ENCODE results near the gene TTLL3. TPM values are rescaled to one million over a fixed set of nuclear protein-coding genes. Genes with fewer than 3 reads are reported as not detected.

The TTLL3 gene
- total and polyA plus RNA-seq, 2 donors (not counting 1 experiment from before 2014, with no cell fraction given), result 84.5 to 168 TPM

DNA sequence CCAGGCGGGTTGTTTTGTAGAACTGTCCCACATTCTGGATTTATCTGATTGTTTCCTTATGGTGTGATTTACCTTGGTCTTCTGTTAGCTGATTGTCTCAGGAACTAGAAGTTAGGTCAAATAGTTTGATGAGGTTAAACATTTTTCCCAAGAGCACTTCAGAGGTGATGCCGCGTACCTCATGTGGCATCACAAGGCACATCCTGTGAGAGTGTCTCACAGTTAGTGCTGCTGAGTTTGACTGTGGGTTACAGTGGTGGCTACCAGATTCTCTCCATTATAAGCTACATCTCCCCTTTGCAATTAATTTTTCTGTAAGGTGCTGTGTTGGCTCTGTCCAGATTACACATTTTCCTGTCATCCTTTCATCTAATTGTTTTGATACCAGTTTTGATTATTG is 21.2 kb downstream of the TTLL3 start:
- no peak overlapping the region for H3K27ac Mint-ChIP-seq
- DNase-seq, result no peak
- Histone ChIP-seq H3K4me2 (replicated peaks; ENCODE audit: low read depth, low read length, poor library complexity, severe bottlenecking) (no peak overlapping the region), H3K9me3 (ENCODE audit: control extremely low read depth in 1 of 3, control insufficient read depth in 2 of 3, insufficient read depth in 1 of 3, low read length in 2 of 3) (no peaks in the 10 kb centered on the region), H3K4me3 (ENCODE audit: control extremely low read depth in 1 of 5, extremely low read depth in 1 of 5, insufficient read depth in 1 of 5, low read depth in 2 of 5, low read length in 4 of 5) (no peak overlapping the region), H4K20me1 (ENCODE audit: control insufficient read depth, insufficient read depth, low read length, poor library complexity, severe bottlenecking) (no peaks in the 10 kb centered on the region), H2AFZ (ENCODE audit: insufficient read depth, low read depth, low read length, poor library complexity, severe bottlenecking) (no peak overlapping the region), H3K9ac (ENCODE audit: low read length) (no peak overlapping the region), H3K79me2 (ENCODE audit: control insufficient read depth, insufficient read depth, low read length) (no peaks in the 10 kb centered on the region), H3K4me1 (ENCODE audit: control insufficient read depth in 2 of 2, insufficient read depth in 2 of 2, low read length in 2 of 2) (no peaks in the 10 kb centered on the region), H3K27ac (ENCODE audit: low read length in 2 of 2) (no peak overlapping the region), H3K36me3 (replicated peaks in 1 of 2; ENCODE audit: control extremely low read depth in 1 of 2, control insufficient read depth in 1 of 2, extremely low read depth in 1 of 2, insufficient read depth in 2 of 2, low read length in 1 of 2) (peaks cover 4 to 22% of the 10 kb centered on the region in 2 experiments), H3K27me3 (replicated peaks in 1 of 4; ENCODE audit: control extremely low read depth in 1 of 4, control insufficient read depth in 3 of 4, insufficient read depth in 4 of 4, low read length in 3 of 4) (no peaks in the 10 kb centered on the region)
- no peak for ATAC-seq (ENCODE audit: low read depth)
- H3K9me3 Mint-ChIP-seq (ENCODE audit: insufficient read depth), result no peaks in the 10 kb centered on the region
- CTCF ChIA-PET, result interaction anchor here (1.1 to 1.6 kb wide), 2 partner anchors 50 to 282 kb away, joined by 3 read pairs; no protein-coding TSS in a partner anchor
- H3K27me3 Mint-ChIP-seq, result no peaks in the 10 kb centered on the region
- intact Hi-C loops (cut with micrococcal nuclease), result no loop called here
- WGBS (ENCODE audit: insufficient coverage), result 95% methylated on average over 3 of the region's 3 CpGs
- no peak overlapping the region for H3K4me3 Mint-ChIP-seq
- TF ChIP-seq EZH2 (IDR thresholded peaks at IDR 0.05; ENCODE audit: borderline replicate concordance, insufficient read depth, low read depth, low read length, poor library complexity, severe bottlenecking), result no peak
- TF ChIP-seq, protein P1, sequence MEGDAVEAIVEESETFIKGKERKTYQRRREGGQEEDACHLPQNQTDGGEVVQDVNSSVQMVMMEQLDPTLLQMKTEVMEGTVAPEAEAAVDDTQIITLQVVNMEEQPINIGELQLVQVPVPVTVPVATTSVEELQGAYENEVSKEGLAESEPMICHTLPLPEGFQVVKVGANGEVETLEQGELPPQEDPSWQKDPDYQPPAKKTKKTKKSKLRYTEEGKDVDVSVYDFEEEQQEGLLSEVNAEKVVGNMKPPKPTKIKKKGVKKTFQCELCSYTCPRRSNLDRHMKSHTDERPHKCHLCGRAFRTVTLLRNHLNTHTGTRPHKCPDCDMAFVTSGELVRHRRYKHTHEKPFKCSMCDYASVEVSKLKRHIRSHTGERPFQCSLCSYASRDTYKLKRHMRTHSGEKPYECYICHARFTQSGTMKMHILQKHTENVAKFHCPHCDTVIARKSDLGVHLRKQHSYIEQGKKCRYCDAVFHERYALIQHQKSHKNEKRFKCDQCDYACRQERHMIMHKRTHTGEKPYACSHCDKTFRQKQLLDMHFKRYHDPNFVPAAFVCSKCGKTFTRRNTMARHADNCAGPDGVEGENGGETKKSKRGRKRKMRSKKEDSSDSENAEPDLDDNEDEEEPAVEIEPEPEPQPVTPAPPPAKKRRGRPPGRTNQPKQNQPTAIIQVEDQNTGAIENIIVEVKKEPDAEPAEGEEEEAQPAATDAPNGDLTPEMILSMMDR (IDR thresholded peaks at IDR 0.05), result no peak
- peaks cover 2% of the 10 kb centered on the region for H3K4me1 Mint-ChIP-seq
- POLR2A ChIA-PET, result interaction anchor here (0.7 kb wide), 1 partner anchor 12 kb away, joined by 6 read pairs; the partner anchor contains the start of gene RPUSD3

DNA sequence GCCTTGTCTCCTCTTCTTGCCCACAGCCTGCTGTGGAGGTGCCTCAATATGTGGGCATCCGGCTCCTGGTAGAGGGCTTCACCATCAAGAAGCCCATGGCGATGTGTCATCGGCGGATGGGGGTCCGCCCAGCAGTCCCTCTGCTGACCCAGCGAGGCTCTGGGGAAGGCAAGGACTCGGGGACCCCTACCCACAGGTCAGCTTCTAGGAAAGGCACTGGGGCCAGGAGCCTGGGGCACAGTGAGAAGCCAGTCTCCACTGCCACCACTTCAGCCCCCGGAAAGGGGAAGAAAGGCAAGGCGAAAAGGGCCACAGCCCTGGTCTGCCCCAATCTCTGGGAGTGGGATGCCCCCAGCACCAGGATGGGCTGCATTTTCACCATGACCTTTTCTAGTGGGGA is 23.0 kb downstream of the TTLL3 start:
- H3K27me3 Mint-ChIP-seq, result no peaks in the 10 kb centered on the region
- H4K20me1 ChIP-seq (ENCODE audit: control insufficient read depth, insufficient read depth, low read length, poor library complexity, severe bottlenecking), result no peaks in the 10 kb centered on the region
- no peak overlapping the region for H3K27ac ChIP-seq (ENCODE audit: low read length in 2 of 2)
- H3K4me3 Mint-ChIP-seq, result no peak overlapping the region
- H3K9ac ChIP-seq (ENCODE audit: low read length), result no peak overlapping the region
- H3K27me3 ChIP-seq (replicated peaks in 1 of 4; ENCODE audit: control extremely low read depth in 1 of 4, control insufficient read depth in 3 of 4, insufficient read depth in 4 of 4, low read length in 3 of 4), result no peaks in the 10 kb centered on the region
- intact Hi-C loops (cut with micrococcal nuclease), result no loop called here
- peaks cover 2 to 25% of the 10 kb centered on the region in 2 experiments for H3K36me3 ChIP-seq (replicated peaks in 1 of 2; ENCODE audit: control extremely low read depth in 1 of 2, control insufficient read depth in 1 of 2, extremely low read depth in 1 of 2, insufficient read depth in 2 of 2, low read length in 1 of 2)
- ATAC-seq (ENCODE audit: low read depth) (no peak), DNase-seq (no peak)
- no peaks in the 10 kb centered on the region for H3K4me1 Mint-ChIP-seq
- 95% methylated on average over 7 of the region's 9 CpGs for WGBS (ENCODE audit: insufficient coverage)
- no peaks in the 10 kb centered on the region for H3K4me1 ChIP-seq (ENCODE audit: control insufficient read depth in 2 of 2, insufficient read depth in 2 of 2, low read length in 2 of 2)
- TF ChIP-seq, protein P1 (IDR thresholded peaks at IDR 0.05), result no peak
- ChIA-PET CTCF (no interaction called here), POLR2A (no interaction called here)
- H3K27ac Mint-ChIP-seq, result no peak overlapping the region
- no peak overlapping the region for H3K4me2 ChIP-seq (replicated peaks; ENCODE audit: low read depth, low read length, poor library complexity, severe bottlenecking)
- no peak overlapping the region for H2AFZ ChIP-seq (ENCODE audit: insufficient read depth, low read depth, low read length, poor library complexity, severe bottlenecking)
- no peaks in the 10 kb centered on the region for H3K79me2 ChIP-seq (ENCODE audit: control insufficient read depth, insufficient read depth, low read length)
- H3K9me3 Mint-ChIP-seq (ENCODE audit: insufficient read depth), result no peaks in the 10 kb centered on the region
- no peak overlapping the region for H3K4me3 ChIP-seq (ENCODE audit: control extremely low read depth in 1 of 5, extremely low read depth in 1 of 5, insufficient read depth in 1 of 5, low read depth in 2 of 5, low read length in 4 of 5)
- H3K9me3 ChIP-seq (ENCODE audit: control extremely low read depth in 1 of 3, control insufficient read depth in 2 of 3, insufficient read depth in 1 of 3, low read length in 2 of 3), result no peaks in the 10 kb centered on the region
